ENCODE measurements around the gene EPS8L3. TPM values are rescaled to one million over a fixed set of nuclear protein-coding genes. Genes with fewer than 3 reads are reported as not detected.
"Not testable (repeated sequence)": the region's sequence is repeated elsewhere in the genome, so short reads cannot be mapped to it uniquely, and the experiment has no call there.

Gene EPS8L3
- total RNA-seq, 1 donor from 2014 or later, result not detected

DNA sequence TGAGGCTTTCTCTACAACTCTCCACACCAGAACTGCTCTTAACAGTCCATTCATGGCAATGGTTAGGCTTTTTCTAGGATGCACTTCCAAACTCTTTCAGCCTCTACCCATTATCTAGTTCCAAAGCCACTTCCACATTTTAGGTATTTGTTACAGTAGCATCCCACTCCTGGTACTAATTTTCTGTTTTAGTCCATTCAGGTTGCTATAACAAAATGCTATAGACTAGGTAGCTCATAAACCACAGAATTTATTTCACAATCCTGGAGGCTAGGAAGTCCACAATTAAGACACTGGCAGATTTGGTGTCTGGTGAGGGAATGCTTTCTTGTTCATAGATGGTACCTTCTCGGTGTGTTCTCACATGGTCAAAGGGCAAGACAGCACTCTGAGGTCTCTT lies 17.3 kb upstream of the EPS8L3 start:
- no peak for DNase-seq (ENCODE audit: low read depth)

DNA sequence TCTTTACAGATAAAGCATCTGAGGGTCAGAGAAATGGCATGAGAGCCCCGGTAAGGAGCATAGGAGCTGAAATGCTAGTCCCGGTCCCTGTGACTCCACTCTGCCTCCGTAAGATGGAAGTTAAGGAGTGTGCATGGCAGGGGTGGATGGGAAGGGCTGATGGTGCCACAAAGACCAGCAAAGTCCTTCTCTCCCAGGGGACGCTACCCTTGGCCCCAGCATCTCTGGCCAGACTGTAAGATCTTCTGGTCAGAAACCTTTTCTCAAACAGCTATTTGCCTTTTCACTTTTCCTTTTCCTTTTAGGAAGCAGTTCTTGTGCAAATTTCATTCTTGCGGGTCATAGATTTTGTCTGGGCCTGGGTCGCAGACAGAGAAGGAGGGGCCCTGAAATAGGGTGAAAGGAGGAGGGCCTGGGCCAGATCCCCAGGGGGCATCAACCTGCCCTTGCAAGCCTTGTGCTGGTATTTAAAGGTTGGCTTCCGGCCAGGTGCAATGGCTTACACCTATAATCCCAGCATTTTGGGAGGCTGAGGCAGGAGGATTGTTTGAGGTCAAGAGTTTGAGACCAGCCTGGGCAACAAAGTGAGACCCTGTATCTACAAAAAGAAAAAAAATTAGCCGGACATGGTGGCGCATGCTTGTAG lies 14.4 kb upstream of the EPS8L3 start:
- DNase-seq (ENCODE audit: low read depth), result no peak

DNA sequence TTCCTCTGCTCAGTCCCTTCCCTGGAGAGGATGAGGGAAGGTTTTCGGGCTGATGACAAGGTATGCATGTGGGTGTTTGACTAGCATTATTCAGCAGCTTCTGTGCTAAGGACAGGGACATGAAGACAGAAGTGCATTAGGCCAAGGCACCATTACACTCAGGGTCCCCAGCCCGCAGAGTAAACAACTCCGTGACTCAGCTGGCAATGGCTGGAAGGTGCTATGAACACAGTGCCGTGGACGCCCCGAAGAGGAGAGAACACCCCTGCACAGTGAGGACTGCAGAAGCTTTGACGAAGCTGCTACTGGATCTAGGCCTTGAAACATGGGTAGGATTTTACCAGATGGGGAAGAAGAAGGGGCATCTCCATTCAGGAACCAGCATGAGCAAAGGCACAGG lies 13.7 kb upstream of the EPS8L3 start:
- DNase-seq (ENCODE audit: low read depth), result no peak

DNA sequence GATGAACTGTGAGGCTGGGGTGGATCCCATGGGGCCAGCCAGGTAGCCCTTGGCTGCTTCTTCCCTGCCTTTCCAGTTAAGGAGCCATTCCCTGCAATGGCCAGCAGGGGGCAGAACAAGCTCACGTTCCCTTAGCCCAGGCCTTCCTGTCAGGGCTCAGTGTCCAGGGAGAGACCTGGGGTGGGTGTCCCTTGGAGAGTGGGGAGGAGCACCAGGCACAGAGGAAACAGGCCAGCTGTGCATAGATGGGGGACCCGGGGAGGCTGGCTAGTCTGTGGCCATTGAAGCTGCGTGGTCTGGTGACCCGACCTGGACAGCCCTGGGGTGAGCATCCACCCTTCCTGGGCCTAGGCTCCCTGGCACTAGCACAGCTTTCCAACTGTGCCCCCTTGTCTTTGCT lies 13.2 kb upstream of the EPS8L3 start:
- DNase-seq (ENCODE audit: low read depth), result peak; percentile 86

DNA sequence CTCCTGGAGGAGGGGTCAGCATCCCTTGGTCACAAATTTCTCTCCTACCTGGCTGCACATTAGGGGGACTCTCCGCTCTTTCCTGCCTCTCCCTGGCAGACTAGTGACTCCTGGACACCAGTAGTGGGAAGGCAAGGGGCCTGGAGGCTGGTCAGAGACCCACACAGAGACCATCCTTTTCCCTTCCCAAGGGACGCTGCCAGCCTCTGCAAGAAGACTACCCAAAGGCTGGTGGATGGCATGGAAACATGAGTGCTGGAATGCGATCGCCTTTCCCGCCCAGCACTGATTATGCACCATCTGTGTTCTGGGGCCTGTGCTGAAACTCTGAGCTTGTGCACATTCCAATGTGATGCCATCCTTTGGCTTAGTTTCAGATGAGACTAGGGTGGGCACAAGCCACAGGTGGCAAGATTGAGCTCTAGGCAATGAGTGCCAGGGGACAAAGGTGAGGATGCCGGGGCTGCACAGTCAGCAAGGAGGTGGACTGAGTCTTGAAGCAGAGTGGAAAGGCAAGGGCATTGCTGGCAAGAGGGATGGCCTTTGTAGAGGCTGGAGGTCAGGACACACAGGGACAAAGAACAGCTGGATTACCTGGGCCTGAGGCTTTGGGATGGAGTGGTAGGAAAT lies 12.6 kb upstream of the EPS8L3 start:
- no peak for DNase-seq (ENCODE audit: low read depth)

DNA sequence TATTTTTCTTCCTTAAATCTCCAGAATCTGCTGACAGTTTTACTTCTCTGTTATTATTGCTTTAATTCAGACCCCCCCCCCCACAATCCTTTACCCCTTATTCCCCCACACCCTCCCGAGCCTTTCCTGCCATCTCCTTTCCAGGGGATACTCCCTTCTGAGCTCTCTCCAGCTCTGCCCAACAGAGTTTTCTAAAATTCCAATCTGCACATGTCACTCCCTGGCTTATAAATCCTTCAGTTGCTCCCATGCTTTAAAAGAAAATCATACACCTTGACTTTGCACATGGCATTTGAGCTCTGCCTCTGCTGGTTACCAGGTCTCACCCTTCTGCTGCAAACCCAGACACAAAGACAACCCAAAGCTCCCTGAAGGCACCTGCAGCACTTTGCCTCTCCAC lies 11.7 kb upstream of the EPS8L3 start:
- no peak for DNase-seq (ENCODE audit: low read depth)

DNA sequence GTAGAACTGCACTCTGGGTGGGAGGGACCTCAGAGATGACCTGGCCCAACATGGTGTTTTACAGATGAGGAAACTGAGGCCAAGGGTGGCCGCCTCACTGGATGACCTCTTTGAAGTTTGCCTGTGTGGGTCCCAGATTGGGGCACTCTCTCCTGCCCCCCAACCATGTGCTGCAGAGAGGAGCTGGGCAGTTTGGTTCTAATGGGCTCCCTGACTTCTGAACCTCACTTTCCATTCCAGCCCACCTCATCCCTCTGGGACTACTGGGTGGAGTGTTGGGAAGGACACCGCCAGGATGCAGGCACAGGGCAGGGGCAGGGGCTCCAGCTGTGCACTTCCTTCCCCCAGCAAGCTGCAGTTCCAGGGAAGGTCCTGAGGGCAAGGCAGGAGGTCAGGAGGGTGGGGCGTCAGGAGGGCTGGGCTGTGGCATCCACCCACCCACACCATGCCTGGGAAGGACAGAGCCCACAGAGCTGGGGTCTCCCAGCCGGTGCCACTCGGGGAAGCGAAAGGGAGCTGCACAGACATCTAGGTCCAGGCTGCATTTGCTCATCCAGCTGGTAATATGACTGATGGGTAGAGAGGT lies 10.3 kb upstream of the EPS8L3 start:
- no peak for DNase-seq (ENCODE audit: low read depth)

DNA sequence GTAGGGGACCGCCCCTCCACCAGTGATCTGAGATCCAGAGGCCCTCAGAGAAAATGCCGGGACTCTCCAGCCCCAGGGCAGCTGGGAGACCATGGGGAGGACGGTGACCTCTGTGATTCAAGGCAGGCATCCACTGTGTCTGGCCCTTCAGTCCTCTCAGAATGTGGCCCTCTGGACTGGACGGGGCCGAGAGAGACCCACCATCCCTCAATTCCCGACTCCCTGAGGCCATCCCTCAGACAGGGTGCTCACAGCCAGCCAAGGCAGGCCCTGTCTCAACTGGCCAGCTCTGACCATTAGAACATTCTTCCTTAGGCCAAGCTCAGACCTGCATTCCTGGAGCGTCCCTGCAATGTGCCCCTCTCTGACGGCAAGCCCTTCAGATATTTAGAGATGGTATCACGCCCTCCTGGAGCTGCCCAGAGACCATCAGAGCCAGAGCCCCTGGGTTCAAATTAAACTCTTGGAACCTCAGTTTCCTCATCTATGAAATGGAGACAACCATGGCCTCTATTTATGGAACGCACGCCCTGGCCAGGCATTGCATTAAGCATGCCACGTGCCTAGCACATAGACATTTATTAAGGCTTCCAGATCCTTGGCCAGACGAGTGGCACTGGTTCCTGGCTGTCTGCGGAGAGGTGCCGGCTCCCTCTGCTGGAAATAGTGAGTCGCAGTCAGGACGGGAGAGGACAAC lies 9.6 kb upstream of the EPS8L3 start:
- DNase-seq (ENCODE audit: low read depth), result peak; percentile 88

DNA sequence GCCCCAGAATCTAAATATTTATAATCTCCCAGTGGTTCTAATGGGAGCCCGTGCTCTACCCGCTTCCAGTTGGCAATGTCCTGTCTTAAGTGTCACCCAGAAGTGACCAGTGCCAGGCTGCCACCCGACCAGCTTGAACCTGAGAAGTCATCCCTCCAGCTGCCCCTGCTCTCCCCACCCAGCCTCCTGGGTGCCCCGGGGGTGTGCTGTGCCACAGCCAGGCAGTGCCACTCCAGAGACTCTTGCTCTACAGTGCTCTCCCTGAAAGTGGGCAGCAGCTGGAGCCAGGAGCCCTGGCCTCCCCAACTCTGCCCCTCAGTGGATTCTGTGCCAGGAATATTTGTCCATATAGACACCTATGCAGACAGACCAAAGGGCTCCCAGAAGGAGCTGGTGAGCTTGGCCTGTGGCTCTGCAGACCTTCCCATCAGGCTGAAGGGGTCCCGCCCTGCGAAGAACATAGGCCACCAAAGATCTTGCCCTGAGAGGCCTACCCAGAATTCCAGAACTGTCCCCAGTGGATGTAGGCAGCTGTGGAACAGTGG lies 9.0 kb upstream of the EPS8L3 start:
- no peak for DNase-seq (ENCODE audit: low read depth)

DNA sequence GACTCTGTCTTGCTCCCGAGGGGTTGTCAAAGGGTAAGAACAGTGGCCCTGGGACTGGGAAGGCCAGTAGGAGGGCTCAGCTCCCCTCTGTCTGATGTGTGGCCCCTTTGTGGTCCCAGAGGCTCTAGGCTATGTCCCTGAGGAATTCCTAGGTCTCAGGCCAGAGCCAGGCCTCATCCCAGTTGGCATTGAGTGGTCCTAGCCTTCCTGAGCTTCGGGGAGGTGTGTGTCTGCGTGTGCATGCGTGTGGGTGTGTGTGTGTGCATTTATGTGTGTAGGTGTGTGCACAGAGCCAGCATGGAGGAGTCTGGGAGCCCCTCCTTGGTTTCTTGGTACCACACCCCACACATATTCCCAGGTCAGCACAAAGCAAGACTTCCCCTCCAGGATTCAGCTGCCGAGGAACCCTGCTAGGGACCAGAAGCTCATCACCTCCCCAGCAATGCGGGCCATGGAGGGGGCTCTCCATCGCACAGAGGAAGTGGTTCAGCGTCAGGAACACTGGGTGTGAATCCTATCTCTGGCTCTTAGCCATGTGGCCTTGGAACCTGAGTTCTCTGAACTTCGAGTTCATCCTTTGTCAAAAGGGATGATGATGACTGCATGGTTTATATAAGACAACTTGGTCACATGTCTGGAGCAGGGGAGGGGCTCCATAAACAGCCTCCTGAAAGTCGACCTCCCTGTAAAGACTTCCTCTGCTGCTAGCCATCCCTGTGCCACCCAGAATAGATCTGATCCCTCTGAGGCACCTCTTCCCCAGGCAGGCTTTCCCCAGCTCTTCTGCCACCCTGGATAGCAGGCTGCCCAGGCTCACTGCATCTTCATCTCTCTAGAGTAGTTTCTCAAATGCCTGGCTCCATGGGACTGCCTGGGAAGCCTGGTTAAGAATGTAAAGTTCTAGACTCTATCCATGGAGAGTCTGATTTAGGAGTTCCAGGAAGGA lies 8.3 kb upstream of the EPS8L3 start:
- DNase-seq (ENCODE audit: low read depth), result no peak

DNA sequence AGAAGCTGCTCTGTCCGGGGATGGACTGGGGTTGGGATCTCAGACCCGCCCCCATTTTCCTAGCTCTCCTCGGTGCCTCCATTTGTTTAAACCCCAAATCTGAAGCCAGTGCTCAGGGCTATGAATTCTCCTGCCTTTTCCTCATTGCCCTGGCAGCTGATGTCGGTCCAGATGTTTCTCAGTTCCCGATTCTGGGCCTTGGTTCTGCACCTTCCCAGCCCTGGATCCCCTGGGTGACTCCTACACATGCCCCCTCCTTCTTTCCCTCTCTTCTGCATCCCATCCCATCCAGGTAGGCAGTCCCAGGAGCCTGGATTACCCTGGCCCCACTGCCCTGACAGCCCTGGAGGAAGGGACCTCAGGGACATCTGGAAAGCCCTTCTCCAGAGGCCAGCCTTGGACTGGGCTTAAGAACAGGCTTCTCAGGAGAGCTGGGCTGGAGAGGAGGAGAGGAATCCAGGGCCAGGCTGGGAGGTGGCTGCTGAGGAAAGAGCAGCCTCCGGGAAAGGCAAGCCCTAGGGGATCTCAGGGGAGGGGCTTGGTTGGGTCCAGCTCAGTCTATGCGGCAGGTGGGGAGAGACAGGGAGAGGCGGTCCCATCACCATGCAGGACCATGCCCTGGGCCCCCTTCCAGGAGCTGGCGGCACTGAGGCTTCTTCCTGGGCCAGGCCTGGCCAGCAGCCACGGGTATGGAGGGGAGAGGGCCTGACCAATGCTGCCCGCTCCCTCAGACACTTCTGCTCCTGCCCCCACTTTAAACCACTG lies 6.8 kb upstream of the EPS8L3 start:
- no peak for DNase-seq (ENCODE audit: low read depth)

DNA sequence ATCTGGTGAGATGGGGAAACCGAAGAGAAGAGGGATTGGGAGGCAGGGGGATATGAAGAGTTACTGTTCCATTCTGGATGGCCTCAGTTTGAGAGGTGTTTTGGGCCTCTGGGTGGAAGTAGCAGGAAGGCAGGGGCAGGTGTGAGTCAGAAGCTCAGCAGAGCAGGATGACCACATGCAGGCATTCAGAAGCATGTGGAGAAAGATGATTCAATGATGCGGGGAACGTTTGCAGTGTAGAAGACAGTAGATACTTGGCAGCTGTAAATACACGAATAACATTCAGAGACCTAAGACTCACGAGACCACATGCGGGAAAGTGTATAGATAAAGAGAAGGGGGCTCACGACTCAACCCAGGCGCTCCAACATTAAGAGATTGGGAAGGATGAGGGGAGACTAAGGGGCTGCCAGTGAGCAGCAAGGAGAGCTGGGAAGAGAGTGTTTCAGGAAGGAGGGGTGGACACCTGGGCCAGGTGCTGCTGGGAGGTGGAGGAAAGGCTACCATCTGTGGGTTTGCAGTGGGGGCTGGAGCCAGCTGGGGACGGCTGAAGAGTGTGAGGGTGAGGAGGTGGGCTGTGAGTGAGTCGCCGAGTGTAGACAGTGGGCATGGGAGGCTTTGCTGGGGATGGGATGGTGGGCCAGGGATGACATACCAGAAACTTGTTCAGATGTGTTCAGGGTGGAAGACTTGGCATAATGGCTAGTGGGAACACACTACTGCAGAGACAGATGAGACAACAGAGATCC lies 5.8 kb upstream of the EPS8L3 start:
- DNase-seq (ENCODE audit: low read depth), result peak; percentile 48

DNA sequence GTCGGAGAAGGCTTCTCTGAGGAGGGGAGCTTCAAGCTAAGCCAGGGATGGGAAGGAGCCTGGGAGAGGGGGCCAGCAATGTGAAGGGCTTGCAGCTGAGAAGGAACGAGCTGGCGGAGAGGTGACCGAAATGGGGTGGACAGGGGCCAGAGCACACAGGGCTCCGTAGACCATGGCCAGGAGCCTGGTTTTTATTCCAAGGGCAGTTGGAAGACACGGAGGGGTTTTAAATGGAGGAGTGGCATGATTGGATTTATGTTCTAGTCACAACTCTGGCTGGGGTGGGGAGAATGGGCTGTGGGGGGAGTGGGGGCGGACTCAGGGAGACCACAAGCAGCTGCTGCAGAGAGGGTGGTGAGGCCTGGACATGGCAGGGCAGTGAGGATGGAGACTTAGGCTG lies 5.1 kb upstream of the EPS8L3 start:
- peak; percentile 37 for DNase-seq (ENCODE audit: low read depth)

DNA sequence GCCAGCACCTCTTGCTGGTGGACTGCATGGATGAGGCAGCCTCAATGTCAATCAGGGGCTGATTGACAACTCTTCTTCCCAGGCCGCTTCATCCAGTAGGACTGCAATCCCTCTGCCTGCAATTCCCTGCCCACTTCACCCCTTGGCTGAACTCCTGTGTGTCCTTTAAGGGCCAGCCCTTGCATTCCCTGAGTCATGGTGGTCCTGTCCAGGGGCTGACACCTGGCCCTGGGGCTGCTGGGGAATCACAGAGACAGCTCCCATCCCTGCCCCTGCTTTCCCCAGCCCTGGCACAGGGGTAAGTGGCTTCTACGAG lies 4.6 kb upstream of the EPS8L3 start:
- DNase-seq (ENCODE audit: low read depth), result no peak

DNA sequence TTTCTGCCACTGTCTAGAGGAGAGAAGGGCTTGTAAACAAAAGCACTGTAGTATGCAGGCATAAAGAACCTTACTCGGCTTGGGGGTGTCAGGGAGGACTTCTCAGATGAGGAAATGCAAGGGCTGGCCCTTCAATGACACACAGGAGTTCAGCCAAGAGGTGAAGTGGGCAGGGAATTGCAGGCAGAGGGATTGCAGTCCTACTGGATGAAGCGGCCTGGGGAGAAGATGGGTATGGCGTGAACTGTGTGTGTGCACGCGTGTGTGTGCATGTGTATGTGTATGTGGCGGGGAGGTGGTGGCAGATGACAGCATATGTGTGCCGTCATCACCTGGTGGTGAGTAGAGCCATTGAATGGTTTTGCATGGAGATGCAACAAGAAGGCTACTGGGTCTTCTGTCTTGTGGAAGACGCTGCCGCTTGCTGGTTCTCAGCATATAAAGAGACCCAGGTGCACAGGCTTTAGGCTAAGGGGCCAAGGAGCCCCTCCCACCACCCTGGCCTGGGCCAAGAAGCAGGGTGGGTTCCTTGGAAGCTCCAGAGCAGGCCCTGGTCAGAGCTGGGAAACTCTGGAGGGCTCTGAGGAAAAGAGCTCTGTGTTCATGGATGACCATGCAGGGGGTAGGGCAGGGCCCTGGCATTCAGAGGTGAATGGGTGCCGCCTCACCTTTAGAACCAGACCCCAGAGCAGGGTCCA lies 4.1 kb upstream of the EPS8L3 start:
- no peak for DNase-seq (ENCODE audit: low read depth)

DNA sequence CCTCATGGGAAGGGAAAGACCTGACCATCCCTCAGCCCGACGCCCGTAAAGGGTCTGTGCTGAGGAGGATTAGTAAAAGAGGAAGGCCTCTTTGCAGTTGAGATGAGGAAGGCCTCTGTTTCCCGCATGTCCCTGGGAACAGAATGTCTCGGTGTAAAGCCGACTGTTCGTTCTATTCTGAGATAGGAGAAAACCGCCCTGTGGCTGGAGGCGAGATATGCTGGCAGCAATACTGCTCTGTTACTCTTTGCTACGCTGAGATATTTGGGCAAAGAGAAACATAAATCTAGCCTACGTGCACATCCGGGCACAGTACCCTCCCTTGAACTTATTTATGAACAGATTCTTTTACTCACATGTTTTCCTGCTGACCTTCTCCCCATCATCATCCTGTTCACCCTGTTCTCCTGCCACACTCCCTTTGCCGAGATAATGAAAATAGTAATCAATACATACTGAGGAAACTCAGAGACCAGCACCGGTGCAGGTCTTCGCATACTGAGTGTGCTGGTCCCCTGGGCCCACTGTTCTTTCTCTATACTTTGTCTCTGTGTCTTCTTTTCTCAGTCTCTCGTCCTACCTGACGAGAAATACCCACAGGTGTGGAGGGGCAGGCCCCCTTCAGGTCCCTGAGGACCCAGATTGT lies 3.4 kb upstream of the EPS8L3 start:
- not testable (repeated sequence) for DNase-seq (ENCODE audit: low read depth)

DNA sequence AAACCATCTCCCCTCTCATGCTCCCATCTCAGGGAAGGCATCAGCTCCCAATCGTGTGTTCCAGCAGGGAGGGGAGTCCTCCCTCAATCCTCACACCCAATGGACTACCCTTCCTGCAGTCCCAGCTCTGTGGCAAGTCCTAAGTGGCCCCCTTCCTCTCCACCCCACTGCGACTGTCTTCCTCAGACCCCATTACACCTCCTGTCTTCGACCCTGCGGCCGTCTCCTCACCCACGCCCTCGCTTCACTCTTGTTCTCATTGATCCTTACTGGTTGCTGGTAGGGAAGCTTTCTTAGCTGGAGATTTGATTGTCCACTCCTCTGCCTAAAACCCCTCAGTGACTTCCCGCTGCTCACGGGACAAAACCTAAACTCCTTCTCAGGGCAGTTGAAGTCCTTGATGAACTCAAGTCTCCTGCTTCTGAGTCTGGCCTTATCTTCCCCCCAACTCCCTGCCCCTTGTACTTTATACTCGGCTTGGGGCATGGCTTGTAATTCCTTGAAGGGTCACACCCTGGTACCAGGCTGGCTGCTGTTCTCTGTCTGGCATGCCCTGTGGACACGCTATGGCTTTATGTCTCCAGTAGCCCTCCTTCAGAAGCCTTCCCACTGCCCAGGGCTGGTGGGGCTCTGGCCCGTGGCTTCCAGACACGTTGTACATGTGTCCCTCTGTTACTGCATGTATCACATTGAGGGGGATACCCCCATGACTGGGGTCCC lies 2.3 kb upstream of the EPS8L3 start:
- no peak for DNase-seq (ENCODE audit: low read depth)

DNA sequence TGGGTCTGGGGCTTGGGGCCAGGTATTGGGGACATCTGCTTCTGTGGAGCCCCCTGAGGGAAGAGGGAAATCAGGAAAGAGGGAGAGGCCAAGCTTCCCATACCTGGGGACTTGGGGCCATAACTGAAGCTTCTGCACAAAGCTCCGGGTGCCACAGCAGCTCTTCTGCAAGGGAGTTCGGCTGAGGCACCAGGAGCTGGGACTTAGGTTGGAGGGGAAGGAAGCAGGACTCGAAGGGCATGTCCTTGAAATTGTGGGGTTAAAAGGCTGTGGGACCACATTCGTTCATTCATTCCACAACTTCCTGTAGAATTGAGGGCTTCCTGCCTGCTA lies 1.7 kb upstream of the EPS8L3 start:
- DNase-seq (ENCODE audit: low read depth), result no peak

Measured in myocyte (in vitro differentiated cells).